HL-60/S4 treated with retinoic acid at 250 ng/mL for 4 days and 3 days (cell line): ENCODE measurements around the gene RCSD1.

Experiments
- in situ Hi-C: fragments of 300-500 bp; cut with MboI; formaldehyde crosslinking; loops from 2 replicates; pipeline ENCODE4 v1.7.0; 2022; ENCODE audit warnings: low sequenced_read_pairs

Gene RCSD1

GRCh38 chr1:167640051-167640450, 10.0 kb downstream of the RCSD1 start:
- in situ Hi-C loops = no loop called here

- in situ Hi-C loops = no loop called here
Observed at GRCh38 chr1:167641786-167642500, 11.9 kb downstream of the RCSD1 start.

- in situ Hi-C loops = no loop called here
Observed at GRCh38 chr1:167642501-167642826, 12.4 kb downstream of the RCSD1 start.

GRCh38 chr1:167643441-167643840, 13.4 kb downstream of the RCSD1 start:
- in situ Hi-C loops = no loop called here

GRCh38 chr1:167644551-167644950, 14.5 kb downstream of the RCSD1 start:
- in situ Hi-C loops = no loop called here

GRCh38 chr1:167645140-167645541, 15.1 kb downstream of the RCSD1 start:
- in situ Hi-C loops = no loop called here

GRCh38 chr1:167645625-167646414, 15.8 kb downstream of the RCSD1 start:
- in situ Hi-C loops = no loop called here

- in situ Hi-C loops = no loop called here
Observed at GRCh38 chr1:167648252-167648849, 18.3 kb downstream of the RCSD1 start.

GRCh38 chr1:167648978-167649744, 19.1 kb downstream of the RCSD1 start:
- in situ Hi-C loops = no loop called here

GRCh38 chr1:167650269-167651160, 20.5 kb downstream of the RCSD1 start:
- in situ Hi-C loops = no loop called here

GRCh38 chr1:167651161-167651693, 21.2 kb downstream of the RCSD1 start:
- in situ Hi-C loops = no loop called here

GRCh38 chr1:167654975-167655575, 25.0 kb downstream of the RCSD1 start:
- in situ Hi-C loops = no loop called here

GRCh38 chr1:167656657-167657056, 26.6 kb downstream of the RCSD1 start:
- in situ Hi-C loops = no loop called here

GRCh38 chr1:167658574-167659328, 28.7 kb downstream of the RCSD1 start:
- in situ Hi-C loops = no loop called here

GRCh38 chr1:167659450-167659849, 29.4 kb downstream of the RCSD1 start:
- in situ Hi-C loops = no loop called here

- in situ Hi-C loops = no loop called here
Observed at GRCh38 chr1:167659881-167660280, 29.8 kb downstream of the RCSD1 start.

- in situ Hi-C loops = no loop called here
Observed at GRCh38 chr1:167661527-167662426, 31.7 kb downstream of the RCSD1 start.
